ENCODE data around the gene C9orf78.

- TF ChIP-seq ELF4 (IDR thresholded peaks at IDR 0.05) = no peak
- TF ChIP-seq SP1 (IDR thresholded peaks at IDR 0.05) = no peak
- no peak for TF ChIP-seq L3MBTL2 (conservative IDR thresholded peaks at IDR 0.05)
- no peak for TF ChIP-seq BHLHE40 (IDR thresholded peaks at IDR 0.05; ENCODE audit: borderline replicate concordance)
- TF ChIP-seq FOXM1 (IDR thresholded peaks at IDR 0.05; ENCODE audit: borderline replicate concordance) = no peak
- no peak for TF ChIP-seq LEF1 (IDR thresholded peaks at IDR 0.05; ENCODE audit: borderline replicate concordance)
- TF ChIP-seq ZNF384 (IDR thresholded peaks at IDR 0.05) = no peak
- TF ChIP-seq ARNT (IDR thresholded peaks at IDR 0.05) = no peak
- TF ChIP-seq FOXA1 (IDR thresholded peaks at IDR 0.05) = no peak
- TF ChIP-seq SUZ12 (IDR thresholded peaks at IDR 0.05) = no peak
These were observed 39.4 kb upstream of the C9orf78 start for GRCh38 chr9:129874261-129875101.
